ENCODE measurements around the gene GOLGA1.

DNA sequence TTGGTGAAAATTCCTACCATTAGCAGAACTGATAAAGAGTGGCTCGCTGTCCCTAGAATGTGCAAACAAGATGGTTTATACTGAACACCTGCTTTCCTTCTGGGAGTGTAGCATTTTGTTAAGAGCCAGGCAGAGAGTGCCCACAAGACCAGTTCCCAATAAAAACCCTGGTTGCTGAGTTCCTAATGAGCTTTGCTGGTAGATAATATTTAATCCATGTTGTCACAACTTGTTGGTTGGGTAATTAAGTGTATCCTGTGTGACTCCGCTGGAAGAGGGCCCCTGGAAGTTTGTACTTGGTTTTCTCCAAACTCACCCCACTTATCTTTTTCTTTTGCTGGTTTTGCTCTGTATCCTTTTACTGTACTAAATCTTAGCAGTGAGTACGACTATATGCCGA is 39.5 kb upstream of the GOLGA1 start:
- no peak for TF ChIP-seq EZH2 (IDR thresholded peaks at IDR 0.05)
- no peak for TF ChIP-seq POLR2AphosphoS5 (IDR thresholded peaks at IDR 0.05; ENCODE audit: borderline replicate concordance, low read depth, low read length)
- TF ChIP-seq FOXP2 (optimal IDR thresholded peaks at IDR 0.05; ENCODE audit: control extremely low read depth, extremely low read length, insufficient read depth) = no peak

Measured in SK-N-MC (cell line).